Measurements from ENCODE around the gene TSNAX.

- TF ChIP-seq CEBPB (tag; IDR thresholded peaks at IDR 0.05), result no peak
- TF ChIP-seq, protein P1, sequence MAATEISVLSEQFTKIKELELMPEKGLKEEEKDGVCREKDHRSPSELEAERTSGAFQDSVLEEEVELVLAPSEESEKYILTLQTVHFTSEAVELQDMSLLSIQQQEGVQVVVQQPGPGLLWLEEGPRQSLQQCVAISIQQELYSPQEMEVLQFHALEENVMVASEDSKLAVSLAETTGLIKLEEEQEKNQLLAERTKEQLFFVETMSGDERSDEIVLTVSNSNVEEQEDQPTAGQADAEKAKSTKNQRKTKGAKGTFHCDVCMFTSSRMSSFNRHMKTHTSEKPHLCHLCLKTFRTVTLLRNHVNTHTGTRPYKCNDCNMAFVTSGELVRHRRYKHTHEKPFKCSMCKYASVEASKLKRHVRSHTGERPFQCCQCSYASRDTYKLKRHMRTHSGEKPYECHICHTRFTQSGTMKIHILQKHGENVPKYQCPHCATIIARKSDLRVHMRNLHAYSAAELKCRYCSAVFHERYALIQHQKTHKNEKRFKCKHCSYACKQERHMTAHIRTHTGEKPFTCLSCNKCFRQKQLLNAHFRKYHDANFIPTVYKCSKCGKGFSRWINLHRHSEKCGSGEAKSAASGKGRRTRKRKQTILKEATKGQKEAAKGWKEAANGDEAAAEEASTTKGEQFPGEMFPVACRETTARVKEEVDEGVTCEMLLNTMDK (IDR thresholded peaks at IDR 0.05; ENCODE audit: borderline replicate concordance, insufficient read depth, low read depth, low read length, poor library complexity, severe bottlenecking), result no peak
- TF ChIP-seq TAF1 (IDR thresholded peaks at IDR 0.05; ENCODE audit: control insufficient read depth, extremely low read depth, insufficient read depth, low read length, severe bottlenecking), result no peak
Measured at GRCh38 chr1:231606712-231607111, 78.2 kb downstream of the TSNAX start.
